Neural progenitor cell (in vitro differentiated cells): ENCODE measurements around the gene MAN2B2. TPM values are rescaled to one million over a fixed set of nuclear protein-coding genes. Genes with fewer than 3 reads are reported as not detected.
"Not testable (repeated sequence)": the region's sequence is repeated elsewhere in the genome, so short reads cannot be mapped to it uniquely, and the experiment has no call there.

ENCODE experiments used
- DNase-seq: peaks from one replicate; pipeline ENCODE4 v3.0.0-alpha.2; 2016; ENCODE audit warnings: low spot score
- H2AFZ ChIP-seq: fragments of 200-600 bp; sonication (generic); replicated peaks from 2 replicates; pipeline ENCODE4 v1.6.1; 2016; ENCODE audit warnings: antibody characterized with exemption
- H3F3A ChIP-seq: fragments of 200-600 bp; sonication (generic); 2 replicates; pipeline ENCODE4 v1.6.1; 2016; ENCODE audit warnings: antibody characterized with exemption, low read depth
- H3K27ac ChIP-seq: fragments of 200-600 bp; sonication (generic); 2 replicates; pipeline ENCODE4 v1.5.1; 2016; ENCODE audit warnings: mild to moderate bottlenecking
- H3K27me3 ChIP-seq: fragments of 200-600 bp; sonication (generic); 2 replicates; pipeline ENCODE4 v1.6.1; 2016; ENCODE audit warnings: mild to moderate bottlenecking, moderate library complexity
- H3K36me3 ChIP-seq: fragments of 200-600 bp; sonication (generic); 2 replicates; pipeline ENCODE4 v1.5.1; 2016
- H3K4me1 ChIP-seq: fragments of 200-600 bp; sonication (generic); 2 replicates; pipeline ENCODE4 v1.6.1; 2016; ENCODE audit warnings: mixed run types
- H3K4me2 ChIP-seq: fragments of 200-600 bp; sonication (generic); 2 replicates; pipeline ENCODE4 v1.6.1; 2016
- H3K4me3 ChIP-seq: fragments of 200-600 bp; sonication (generic); 2 replicates; pipeline ENCODE4 v1.5.1; 2016
- H3K79me2 ChIP-seq: fragments of 200-600 bp; sonication (generic); 2 replicates; pipeline ENCODE4 v1.6.1; 2016; ENCODE audit warnings: low read depth
- H3K9ac ChIP-seq: fragments of 200-600 bp; sonication (generic); 2 replicates; pipeline ENCODE4 v1.6.1; 2016
- H3K9me3 ChIP-seq: fragments of 200-600 bp; sonication (generic); 2 replicates; pipeline ENCODE4 v1.5.1; 2016; ENCODE audit warnings: low read depth
- H4K20me1 ChIP-seq: fragments of 200-600 bp; sonication (generic); 2 replicates; pipeline ENCODE4 v1.6.1; 2016; ENCODE audit warnings: low read depth
- H3K27ac Mint-ChIP-seq: 3 replicates; pipeline ENCODE4 v1.8.0; 2021; ENCODE audit warnings: mixed read lengths
- H3K27me3 Mint-ChIP-seq: 2 replicates; pipeline ENCODE4 v1.8.0; 2022; ENCODE audit warnings: low read depth, mild to moderate bottlenecking, inconsistent platforms, moderate library complexity, mixed read lengths; ENCODE audit not compliant: insufficient read depth
- H3K36me3 Mint-ChIP-seq: 3 replicates; pipeline ENCODE4 v1.8.0; 2021; ENCODE audit warnings: mixed read lengths
- H3K4me1 Mint-ChIP-seq: 3 replicates; pipeline ENCODE4 v1.8.0; 2021; ENCODE audit warnings: mixed read lengths
- H3K4me3 Mint-ChIP-seq: 3 replicates; pipeline ENCODE4 v1.8.0; 2021; ENCODE audit warnings: mild to moderate bottlenecking, moderate library complexity, mixed read lengths
- H3K9me3 Mint-ChIP-seq: 3 replicates; pipeline ENCODE4 v1.8.0; 2020; ENCODE audit warnings: mixed read lengths
- CTCF ChIP-seq: fragments of 200-600 bp; sonication (generic); IDR thresholded peaks from 2 replicates; pipeline ENCODE4 v1.5.1; 2017; ENCODE audit warnings: antibody characterized with exemption, mild to moderate bottlenecking
- EZH2 ChIP-seq: fragments of 200-600 bp; sonication (generic); IDR thresholded peaks from 2 replicates; pipeline ENCODE4 v1.6.1; 2017; ENCODE audit warnings: antibody characterized with exemption, mild to moderate bottlenecking, moderate library complexity
- EZH2phosphoT487 ChIP-seq: fragments of 200-600 bp; sonication (generic); IDR thresholded peaks from 2 replicates; pipeline ENCODE4 v1.6.1; 2017; ENCODE audit warnings: antibody characterized with exemption
- total RNA-seq: library from RNA; depleted of rRNA; stranded (reverse); fragments of >200 nt; gene quantifications from 2 replicates; pipeline ENCODE4 v1.2.3, GENCODE V29; 2015; ENCODE audit warnings: low replicate concordance

MAN2B2 gene
- total RNA-seq, 1 donor from 2014 or later, result 2.7 TPM

GRCh38 chr4:6627832-6628231 lies 52.8 kb downstream of the MAN2B2 start:
- Histone ChIP-seq H3K4me2 (no peak overlapping the region), H3K27ac (no peak overlapping the region), H3K36me3 (no peaks in the 10 kb centered on the region), H3K79me2 (no peaks in the 10 kb centered on the region), H3K9ac (no peak overlapping the region), H4K20me1 (no peaks in the 10 kb centered on the region), H3F3A (no peaks in the 10 kb centered on the region), H2AFZ (no peak overlapping the region), H3K4me3 (no peak overlapping the region), H3K4me1 (no peaks in the 10 kb centered on the region), H3K27me3 (no peaks in the 10 kb centered on the region), H3K9me3 (no peaks in the 10 kb centered on the region)
- Mint-ChIP-seq H3K36me3 (no peaks in the 10 kb centered on the region), H3K27ac (no peak overlapping the region), H3K27me3 (peaks cover 4% of the 10 kb centered on the region), H3K4me3 (no peak overlapping the region), H3K9me3 (no peaks in the 10 kb centered on the region), H3K4me1 (no peaks in the 10 kb centered on the region)
- no peak for TF ChIP-seq EZH2
- no peak for TF ChIP-seq CTCF
- TF ChIP-seq EZH2phosphoT487, result no peak
- no peak for DNase-seq

- H3K4me3 Mint-ChIP-seq, result not testable (repeated sequence)
These were observed 53.5 kb downstream of the MAN2B2 start for GRCh38 chr4:6628484-6628883.

GRCh38 chr4:6632125-6632524 lies 57.1 kb downstream of the MAN2B2 start:
- H3K4me2 ChIP-seq, result no peak overlapping the region
- H3K4me1 Mint-ChIP-seq, result peaks cover 4% of the 10 kb centered on the region
- H3K36me3 ChIP-seq, result no peaks in the 10 kb centered on the region
- no peak overlapping the region for H3K4me3 ChIP-seq
- no peak for DNase-seq
- H3K36me3 Mint-ChIP-seq, result no peaks in the 10 kb centered on the region
- no peaks in the 10 kb centered on the region for H4K20me1 ChIP-seq
- H3K9ac ChIP-seq, result no peak overlapping the region
- peaks cover 5% of the 10 kb centered on the region for H3K27me3 Mint-ChIP-seq
- H3K27me3 ChIP-seq, result no peaks in the 10 kb centered on the region
- H3K4me1 ChIP-seq, result peaks cover 7% of the 10 kb centered on the region
- no peak overlapping the region for H3K27ac ChIP-seq
- no peak overlapping the region for H2AFZ ChIP-seq
- TF ChIP-seq EZH2phosphoT487, result no peak
- no peak for TF ChIP-seq CTCF
- no peak for TF ChIP-seq EZH2
- no peak overlapping the region for H3K27ac Mint-ChIP-seq
- no peaks in the 10 kb centered on the region for H3K79me2 ChIP-seq
- no peak overlapping the region for H3K4me3 Mint-ChIP-seq
- H3F3A ChIP-seq, result no peaks in the 10 kb centered on the region
- no peaks in the 10 kb centered on the region for H3K9me3 Mint-ChIP-seq
- H3K9me3 ChIP-seq, result no peaks in the 10 kb centered on the region

More at GRCh38 chr4:6628484-6628883, 53.5 kb downstream of the MAN2B2 start:
- H3K4me2 ChIP-seq, H3K4me3 ChIP-seq, H3K27me3 ChIP-seq, H3K4me1 ChIP-seq, H3K9me3 Mint-ChIP-seq, H3K79me2 ChIP-seq, H3K36me3 ChIP-seq, H3K9me3 ChIP-seq, H3F3A ChIP-seq, H3K9ac ChIP-seq, H3K4me1 Mint-ChIP-seq, H2AFZ ChIP-seq, H3K36me3 Mint-ChIP-seq, DNase-seq, H3K27ac Mint-ChIP-seq, H3K27ac ChIP-seq, H4K20me1 ChIP-seq, H3K27me3 Mint-ChIP-seq: not testable (repeated sequence)

- Histone ChIP-seq H3K4me1 (peaks cover 7% of the 10 kb centered on the region), H3K79me2 (no peaks in the 10 kb centered on the region), H3K9me3 (no peaks in the 10 kb centered on the region), H3K9ac (no peak overlapping the region), H3K36me3 (no peaks in the 10 kb centered on the region), H2AFZ (no peak overlapping the region), H3K4me3 (no peak overlapping the region), H3K27ac (no peak overlapping the region), H3K27me3 (no peaks in the 10 kb centered on the region), H3K4me2 (peak overlapping the region; percentile 9), H4K20me1 (no peaks in the 10 kb centered on the region), H3F3A (no peaks in the 10 kb centered on the region)
- no peak overlapping the region for H3K4me3 Mint-ChIP-seq
- H3K4me1 Mint-ChIP-seq, result peaks cover 4% of the 10 kb centered on the region
- no peak for TF ChIP-seq CTCF
- no peak for TF ChIP-seq EZH2phosphoT487
- TF ChIP-seq EZH2, result no peak
- H3K9me3 Mint-ChIP-seq, result no peaks in the 10 kb centered on the region
- peak; percentile 47 for DNase-seq
- H3K36me3 Mint-ChIP-seq, result no peaks in the 10 kb centered on the region
- no peak overlapping the region for H3K27ac Mint-ChIP-seq
- H3K27me3 Mint-ChIP-seq, result peaks cover 4% of the 10 kb centered on the region
These were observed 58.3 kb downstream of the MAN2B2 start for GRCh38 chr4:6633091-6633906.
